Ovary (tissue), 9 donors: Measurements from ENCODE around the gene COL5A1. TPM values are rescaled to one million over a fixed set of nuclear protein-coding genes. Genes with fewer than 3 reads are reported as not detected.

Experiments
- DNase-seq, 5 donors: peaks; one replicate each; pipeline ENCODE4 v3.0.0-alpha.2; 2019 to 2020
- H3K27ac ChIP-seq, 2 donors: fragments of 200-600 bp; one replicate each; pipeline versions ENCODE4 v1.5.1 to v1.8.0; 2019 to 2022
- H3K27me3 ChIP-seq: fragments of 200-600 bp; one replicate; pipeline ENCODE4 v1.8.0; 2022
- H3K36me3 ChIP-seq: fragments of 200-600 bp; sonication (generic); one replicate; pipeline ENCODE4 v1.5.1; 2019
- H3K4me1 ChIP-seq: one replicate; pipeline ENCODE4 v1.8.1; 2013; ENCODE audit warnings: mild to moderate bottlenecking, moderate library complexity; ENCODE audit not compliant: insufficient read depth
- H3K4me3 ChIP-seq: fragments of 200-600 bp; sonication (generic); one replicate; pipeline ENCODE4 v1.5.1; 2017
- H3K9me3 ChIP-seq, 2 donors: fragments of 200-600 bp in 1 of 2; sonication (generic) in 1 of 2; one replicate each; pipeline versions ENCODE4 v1.5.1 to v1.8.1; 2013 to 2019; ENCODE audit warnings: mild to moderate bottlenecking in 1 of 2, moderate library complexity in 1 of 2
- CTCF ChIP-seq, 3 donors: fragments of 450-650 bp in 2 of 3; fragments of 200-600 bp in 1 of 3; IDR thresholded peaks; one replicate each; pipeline versions ENCODE4 v1.5.1 to v1.8.0; 2016 to 2022; ENCODE audit warnings: antibody characterized with exemption in 3 of 3, mild to moderate bottlenecking in 1 of 3
- EP300 ChIP-seq: sonication (generic); formaldehyde crosslinking; IDR thresholded peaks from one replicate; pipeline ENCODE4 v1.6.1; 2017; ENCODE audit warnings: antibody characterized with exemption
- POLR2A ChIP-seq: fragments of 450-650 bp; IDR thresholded peaks from one replicate; pipeline ENCODE4 v1.6.1; 2017; ENCODE audit warnings: antibody characterized with exemption, mild to moderate bottlenecking, moderate library complexity
- WGBS, 3 donors: extraction: QIAGEN DNeasy Blood & Tissue Kit in 1 of 3; methylation state at CpG; one replicate each; pipeline versions ENCODE4 v1.1.5 to v1.1.7; 2013 to 2017; 5-methylcytosine and 5-hydroxymethylcytosine counted together
- intact Hi-C, 4 donors: fragments of 100-400 bp; cut with DNase I; formaldehyde crosslinking; loops; one replicate each; pipeline versions ENCODE4 v1.11.0 to v1.15.1; 2022 to 2023
- polyA plus RNA-seq, 2 donors: library from polyadenylated mRNA; stranded (reverse); fragments of 200-250 nt in 1 of 2; fragments of 350-450 nt in 1 of 2; fragmentation: Illumina TruSeq in 1 of 2; extraction: RNeasy Lipid Tissue Mini Kit (QIAGEN cat#74804) in 1 of 2; gene quantifications; one replicate each; pipeline ENCODE4 v1.2.3, GENCODE V29; 2013 to 2014
- total RNA-seq, 7 donors: library from RNA; depleted of rRNA in 2 of 7; stranded (reverse); fragments of >200 nt in 2 of 7; fragmentation: NEBNext Ultra II Directional in 3 of 7; extraction: Animal tissue kit (Norgen Biotek cat#: 25700) in 3 of 7; gene quantifications; one replicate each; pipeline versions ENCODE4 v1.1.0 to v1.2.4, GENCODE V29; 2016 to 2023
- donor health status: DM: no; HTN: no; CAD: no; lungs with moderate emphysema.
- donor health status: DM: no; HTN: no; CAD: no.
- donor health status: Bipolar disorder and iron deficiency.
- donor health status: DM: yes; HTN: yes; CAD: no.
- donor health status: DM: no; HTN: no; CAD: no.
- donor health status: DM: yes; HTN: yes; CAD: no.

Gene COL5A1
- total and polyA plus RNA-seq, 9 donors, result 28.1 to 117 (median 54.6) TPM

DNA sequence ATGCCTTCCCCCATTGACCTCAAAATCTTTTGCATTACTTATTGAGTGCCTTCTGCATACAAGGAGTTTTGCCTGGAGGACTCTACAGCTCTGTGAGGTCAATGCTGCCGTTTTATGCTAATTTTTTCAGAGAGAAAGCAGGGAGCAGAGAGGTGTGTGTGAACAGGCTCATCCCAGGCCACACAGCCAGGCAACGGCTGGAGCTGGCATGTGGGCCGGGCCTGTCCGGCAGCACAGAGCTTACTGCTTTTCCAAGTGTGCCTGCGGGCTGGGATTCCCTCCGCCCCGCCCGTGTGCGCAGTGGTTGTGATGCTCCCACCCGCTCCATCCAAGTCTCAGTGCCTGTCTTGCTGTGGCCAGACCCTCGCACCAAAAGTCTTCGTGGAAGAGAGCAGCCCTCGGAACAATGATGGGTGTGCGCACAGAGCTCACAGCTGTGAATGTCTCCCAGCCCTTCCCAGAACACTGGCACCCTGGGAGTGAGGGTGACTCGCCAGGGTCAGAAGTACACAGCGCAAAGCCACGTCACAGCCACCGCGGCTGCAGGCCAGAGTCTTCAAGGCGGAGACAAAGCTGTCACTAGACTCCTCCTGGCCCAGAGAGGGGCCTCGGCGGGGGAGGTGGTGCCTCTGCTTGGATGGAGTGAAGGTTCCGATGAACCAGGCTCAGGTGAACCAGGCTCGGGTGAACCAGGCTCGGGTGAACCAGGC lies 82.8 kb downstream of the COL5A1 start:
- Histone ChIP-seq H3K4me1 (no peaks in the 10 kb centered on the region), H3K4me3 (no peak overlapping the region), H3K27ac (no peak overlapping the region), H3K9me3 (no peaks in the 10 kb centered on the region), H3K27me3 (no peaks in the 10 kb centered on the region), H3K36me3 (no peaks in the 10 kb centered on the region)
- DNase-seq, result peak in 1 of 5 donors; percentile 14
- intact Hi-C loops, result no loop called here
- TF ChIP-seq POLR2A (no peak), CTCF (IDR thresholded peaks at IDR 0.05) (no peak), EP300 (no peak)
- WGBS, 3 donors, result 87 to 88% (median 88%) methylated on average over 25 of the region's 25 CpGs

GRCh38 chr9:134724912-134725604 lies 83.5 kb downstream of the COL5A1 start:
- intact Hi-C loops, result no loop called here
- Histone ChIP-seq H3K4me3 (no peak overlapping the region), H3K27ac (no peak overlapping the region), H3K4me1 (peaks cover 3% of the 10 kb centered on the region), H3K9me3 (no peaks in the 10 kb centered on the region), H3K36me3 (no peaks in the 10 kb centered on the region), H3K27me3 (no peaks in the 10 kb centered on the region)
- DNase-seq, result no peak
- WGBS, 3 donors, result 94 to 95% (median 94%) methylated on average over 17 of the region's 17 CpGs
- no peak for TF ChIP-seq POLR2A
- TF ChIP-seq CTCF (IDR thresholded peaks at IDR 0.05), result no peak
- no peak for TF ChIP-seq EP300

DNA sequence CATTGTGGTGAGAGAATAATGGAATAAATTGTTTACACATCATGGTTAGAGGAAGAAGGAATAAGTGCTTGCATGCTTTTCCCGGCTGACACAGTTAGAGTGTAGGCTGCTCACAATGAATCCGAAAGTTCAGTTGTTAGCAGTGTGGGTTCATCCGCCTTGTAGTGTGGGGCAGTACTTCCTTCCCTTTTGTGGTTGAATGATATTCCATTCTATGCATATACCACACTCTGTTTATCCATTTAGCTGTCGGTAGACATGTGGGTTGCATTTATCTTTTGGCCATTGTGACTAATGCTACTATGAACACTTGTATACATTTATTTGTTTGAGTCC lies 84.0 kb downstream of the COL5A1 start:
- Histone ChIP-seq H3K27me3 (no peaks in the 10 kb centered on the region), H3K36me3 (no peaks in the 10 kb centered on the region), H3K4me3 (no peak overlapping the region), H3K9me3 (no peaks in the 10 kb centered on the region), H3K4me1 (peaks cover 7% of the 10 kb centered on the region), H3K27ac (no peak overlapping the region)
- TF ChIP-seq POLR2A (no peak), EP300 (no peak), CTCF (IDR thresholded peaks at IDR 0.05) (no peak)
- WGBS, 3 donors, result 73 to 84% (median 77%) methylated on average over 4 of the region's 4 CpGs
- intact Hi-C loops, result no loop called here
- no peak for DNase-seq

- H3K4me1 ChIP-seq, result peaks cover 9% of the 10 kb centered on the region
- TF ChIP-seq CTCF (IDR thresholded peaks at IDR 0.05) (no peak), EP300 (no peak), POLR2A (no peak)
Measured at GRCh38 chr9:134726026-134726721, 84.6 kb downstream of the COL5A1 start.

More at GRCh38 chr9:134726026-134726721, 84.6 kb downstream of the COL5A1 start:
- no peak for DNase-seq
- Histone ChIP-seq H3K27me3 (no peaks in the 10 kb centered on the region), H3K36me3 (no peaks in the 10 kb centered on the region), H3K9me3 (no peaks in the 10 kb centered on the region), H3K27ac (no peak overlapping the region), H3K4me3 (no peak overlapping the region)
- intact Hi-C loops, result no loop called here
- 94 to 100% (median 98%) methylated on average over 4 of the region's 4 CpGs for WGBS, 3 donors
